ENCODE measurements around the gene S100A7A.
"Not testable (repeated sequence)": the region's sequence is repeated elsewhere in the genome, so short reads cannot be mapped to it uniquely, and the experiment has no call there.

DNA sequence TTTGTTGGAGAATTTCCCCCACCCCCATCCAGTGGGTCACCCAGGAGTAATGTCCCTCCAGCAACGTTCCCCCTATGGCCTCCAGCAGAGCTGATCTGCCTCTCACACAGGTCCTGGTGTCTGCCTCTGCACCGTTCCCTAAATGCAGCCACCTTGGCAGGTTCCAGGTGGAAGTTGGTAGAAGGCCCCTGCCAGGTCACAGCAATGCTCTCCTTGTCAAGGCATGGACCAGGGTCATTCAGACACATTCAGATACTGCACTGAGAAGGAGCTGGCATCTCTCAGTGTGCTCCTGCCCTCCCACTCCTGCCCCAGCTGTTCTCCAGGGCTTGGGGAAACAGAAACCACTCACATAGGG, 3.1 kb downstream of the S100A7A start:
- TF ChIP-seq, protein P1, sequence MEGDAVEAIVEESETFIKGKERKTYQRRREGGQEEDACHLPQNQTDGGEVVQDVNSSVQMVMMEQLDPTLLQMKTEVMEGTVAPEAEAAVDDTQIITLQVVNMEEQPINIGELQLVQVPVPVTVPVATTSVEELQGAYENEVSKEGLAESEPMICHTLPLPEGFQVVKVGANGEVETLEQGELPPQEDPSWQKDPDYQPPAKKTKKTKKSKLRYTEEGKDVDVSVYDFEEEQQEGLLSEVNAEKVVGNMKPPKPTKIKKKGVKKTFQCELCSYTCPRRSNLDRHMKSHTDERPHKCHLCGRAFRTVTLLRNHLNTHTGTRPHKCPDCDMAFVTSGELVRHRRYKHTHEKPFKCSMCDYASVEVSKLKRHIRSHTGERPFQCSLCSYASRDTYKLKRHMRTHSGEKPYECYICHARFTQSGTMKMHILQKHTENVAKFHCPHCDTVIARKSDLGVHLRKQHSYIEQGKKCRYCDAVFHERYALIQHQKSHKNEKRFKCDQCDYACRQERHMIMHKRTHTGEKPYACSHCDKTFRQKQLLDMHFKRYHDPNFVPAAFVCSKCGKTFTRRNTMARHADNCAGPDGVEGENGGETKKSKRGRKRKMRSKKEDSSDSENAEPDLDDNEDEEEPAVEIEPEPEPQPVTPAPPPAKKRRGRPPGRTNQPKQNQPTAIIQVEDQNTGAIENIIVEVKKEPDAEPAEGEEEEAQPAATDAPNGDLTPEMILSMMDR (IDR thresholded peaks at IDR 0.05): not testable (repeated sequence)
- TF ChIP-seq POLR2A, POLR2AphosphoS5 (IDR thresholded peaks at IDR 0.05): not testable (repeated sequence)
